NT2/D1 (cell line): Measurements from ENCODE around the gene PCDHGC4.

Experiments used
- YY1 ChIP-seq: IDR thresholded peaks from 2 replicates; pipeline ENCODE4 v1.6.1; 2011; ENCODE audit not compliant: insufficient read length, insufficient read depth
- ZNF274 ChIP-seq: IDR thresholded peaks from 2 replicates; pipeline ENCODE4 v1.6.1; 2011; ENCODE audit warnings: mild to moderate bottlenecking, low read depth, low read length

DNA sequence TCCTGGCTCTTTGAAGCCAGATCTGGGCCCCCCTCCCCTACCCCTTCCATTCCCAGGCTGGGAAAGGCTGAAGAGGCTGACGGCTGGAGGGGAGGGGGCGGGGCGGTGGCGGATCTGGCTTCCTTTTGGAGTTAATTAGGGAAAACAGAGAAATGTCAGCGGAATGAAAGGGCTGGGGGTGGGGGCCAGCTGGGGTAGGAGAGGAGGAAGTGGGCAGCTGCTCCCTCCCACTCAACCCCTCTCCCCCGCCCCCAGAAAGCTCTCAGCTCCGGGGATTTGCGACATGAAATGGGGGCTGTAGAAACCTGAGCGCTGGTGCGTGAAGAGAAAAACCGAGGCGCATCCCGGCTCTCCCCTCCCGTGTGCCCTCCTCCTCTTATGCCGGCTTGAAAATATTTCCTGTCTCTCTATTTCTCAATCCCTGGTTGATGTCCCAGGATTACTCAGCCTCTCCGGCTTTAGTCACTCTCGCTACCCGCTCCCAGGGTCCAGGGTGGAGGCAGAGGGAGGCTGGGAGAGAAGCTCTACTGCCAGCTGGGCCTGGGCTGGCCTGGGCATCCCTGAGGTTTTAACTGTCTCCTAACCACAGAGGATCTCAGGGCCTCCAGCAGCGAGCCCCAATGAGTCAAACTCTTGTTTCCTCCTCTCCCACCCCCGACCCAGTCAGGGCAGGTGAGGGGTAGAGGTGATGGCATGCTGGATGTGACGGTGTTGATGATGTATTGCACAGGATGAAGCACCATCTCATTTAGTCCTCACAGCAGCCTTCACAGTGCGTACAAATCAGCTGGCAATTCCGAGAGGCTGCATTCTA is 24.2 kb downstream of the PCDHGC4 start:
- no peak for TF ChIP-seq ZNF274
- no peak for TF ChIP-seq YY1
